SK-N-SH (cell line): ENCODE data around the gene GMPR. TPM values are rescaled to one million over a fixed set of nuclear protein-coding genes. Genes with fewer than 3 reads are reported as not detected.

ENCODE experiments used
- CTCF ChIA-PET: fragments of 300-600, 350-600 bp; formaldehyde crosslinking; extraction: SDS; loops from one replicate; lab custom pipeline; 2021; lab: Yijun Ruan, JAX
- POLR2A ChIA-PET: fragments of 350-600 bp; sonication (Branson Sonifier 250); formaldehyde crosslinking; extraction: SDS; loops from one replicate; lab custom pipeline; 2020; ENCODE audit warnings: antibody characterized with exemption, inconsistent platforms; lab: Yijun Ruan, JAX
- DNase-seq: peaks from one replicate; pipeline ENCODE4 v3.0.0; 2012
- H2AFZ ChIP-seq: fragments of 200-600 bp; sonication (generic); 2 replicates; pipeline ENCODE4 v1.8.1; 2016; ENCODE audit warnings: antibody characterized with exemption, mild to moderate bottlenecking, low read depth
- H3F3A ChIP-seq: fragments of 200-600 bp; sonication (generic); replicated peaks from 2 replicates; pipeline ENCODE3; 2016; ENCODE audit warnings: antibody characterized with exemption, mild to moderate bottlenecking; ENCODE audit not compliant: insufficient read depth
- H3K27ac ChIP-seq, 2 experiments: fragments of 200-500 bp in 1 of 2; fragments of 200-600 bp in 1 of 2; sonication (Bioruptor generic) in 1 of 2; sonication (generic), shearing (Covaris generic) in 1 of 2; 2 replicates each; pipeline versions ENCODE4 v1.5.1 to v1.6.1; 2014 to 2016; ENCODE audit warnings: low read depth in 2 of 2, inconsistent platforms in 1 of 2, low read length in 1 of 2, mild to moderate bottlenecking in 1 of 2, mixed read lengths in 1 of 2
- H3K27me3 ChIP-seq: fragments of 200-600 bp; sonication (generic), shearing (Covaris generic); 2 replicates; pipeline ENCODE4 v1.6.1; 2016; ENCODE audit warnings: mixed run types; ENCODE audit not compliant: insufficient read depth
- H3K36me3 ChIP-seq, 2 experiments: fragments of 200-500 bp in 1 of 2; fragments of 200-600 bp in 1 of 2; sonication (Bioruptor generic) in 1 of 2; sonication (generic) in 1 of 2; replicated peaks in 1 of 2; 2 replicates each; pipeline versions ENCODE3 to v1.5.1; 2014 to 2016; ENCODE audit warnings: low read length in 1 of 2, mild to moderate bottlenecking in 1 of 2; ENCODE audit not compliant: insufficient read depth in 2 of 2, control insufficient read depth in 1 of 2
- H3K4me1 ChIP-seq, 2 experiments: fragments of 200-500 bp in 1 of 2; fragments of 200-600 bp in 1 of 2; sonication (Bioruptor generic) in 1 of 2; sonication (generic), shearing (Covaris generic) in 1 of 2; 2 replicates each; pipeline versions ENCODE4 v1.5.1 to v1.6.1; 2014 to 2016; ENCODE audit warnings: low read depth in 1 of 2, low read length in 1 of 2, mixed run types in 1 of 2; ENCODE audit not compliant: insufficient read depth in 2 of 2, control insufficient read depth in 1 of 2
- H3K4me2 ChIP-seq: fragments of 200-600 bp; sonication (generic), shearing (Covaris generic); 2 replicates; pipeline ENCODE4 v1.6.1; 2017; ENCODE audit warnings: mixed run types
- H3K4me3 ChIP-seq, 2 experiments: fragments of 200-500 bp in 1 of 2; fragments of 200-600 bp in 1 of 2; sonication (Bioruptor generic) in 1 of 2; sonication (generic), shearing (Covaris generic) in 1 of 2; 2 replicates each; pipeline versions ENCODE4 v1.5.1 to v1.8.1; 2014 to 2016; ENCODE audit warnings: low read depth in 2 of 2, inconsistent platforms in 1 of 2, low read length in 1 of 2, mild to moderate bottlenecking in 1 of 2, mixed read lengths in 1 of 2, moderate library complexity in 1 of 2
- H3K79me2 ChIP-seq: fragments of 200-600 bp; sonication (generic); 2 replicates; pipeline ENCODE4 v1.8.1; 2017; ENCODE audit warnings: mild to moderate bottlenecking; ENCODE audit not compliant: insufficient read depth
- H3K9ac ChIP-seq: fragments of 200-600 bp; sonication (generic); 2 replicates; pipeline ENCODE4 v1.6.1; 2017; ENCODE audit warnings: mixed run types
- H3K9me2 ChIP-seq: fragments of 200-600 bp; sonication (generic); 2 replicates; pipeline ENCODE4 v1.6.1; 2017; ENCODE audit warnings: mixed run types
- H3K9me3 ChIP-seq: fragments of 200-600 bp; sonication (generic); 2 replicates; pipeline ENCODE4 v1.6.1; 2017; ENCODE audit warnings: mixed run types, mild to moderate bottlenecking, moderate library complexity
- H4K20me1 ChIP-seq: fragments of 200-600 bp; sonication (generic); 2 replicates; pipeline ENCODE4 v1.6.1; 2017; ENCODE audit warnings: mild to moderate bottlenecking, mixed run types; ENCODE audit not compliant: insufficient read depth
- CTCF ChIP-seq: fragments of 200-600 bp; sonication (generic); IDR thresholded peaks from 2 replicates; pipeline ENCODE4 v1.6.1; 2017; ENCODE audit warnings: antibody characterized with exemption, mild to moderate bottlenecking, moderate library complexity
- EP300 ChIP-seq, 2 experiments: IDR thresholded peaks; 2 replicates each; pipeline versions ENCODE4 v1.4.0 to v1.6.1; 2012; ENCODE audit warnings: borderline replicate concordance in 1 of 2, low read depth in 1 of 2, low read length in 1 of 2
- EZH2phosphoT487 ChIP-seq: fragments of 200-600 bp; sonication (generic); IDR thresholded peaks from 2 replicates; pipeline ENCODE4 v1.6.1; 2017; ENCODE audit warnings: low read depth, mixed run types, mild to moderate bottlenecking, antibody characterized with exemption, moderate library complexity, borderline replicate concordance
- FOSL2 ChIP-seq: IDR thresholded peaks from 2 replicates; pipeline ENCODE4 v1.4.0; 2012; ENCODE audit warnings: low read depth, mild to moderate bottlenecking, moderate library complexity, borderline replicate concordance
- FOXJ3 ChIP-seq: sonication (generic); formaldehyde crosslinking; IDR thresholded peaks from 2 replicates; pipeline ENCODE4 v1.5.1; 2020; ENCODE audit warnings: mild to moderate bottlenecking, missing genetic modification reagents
- FOXM1 ChIP-seq: IDR thresholded peaks from 2 replicates; pipeline ENCODE4 v1.4.0; 2012; ENCODE audit warnings: low read depth, mild to moderate bottlenecking
- IRF3 ChIP-seq: fragments of 150-350 bp; IDR thresholded peaks from 2 replicates; pipeline ENCODE4 v1.6.1; 2016; ENCODE audit warnings: mild to moderate bottlenecking, low read depth, low read length
- JUND ChIP-seq: IDR thresholded peaks from 2 replicates; pipeline ENCODE4 v1.4.0; 2012
- MXI1 ChIP-seq: IDR thresholded peaks from 2 replicates; pipeline ENCODE4 v1.6.1; 2012; ENCODE audit warnings: mild to moderate bottlenecking, low read depth, low read length, improper control_type of control experiment
- PBX3 ChIP-seq: IDR thresholded peaks from 2 replicates; pipeline ENCODE4; 2012
- POLR2AphosphoS5 ChIP-seq: IDR thresholded peaks from 2 replicates; pipeline ENCODE4 v1.6.1; 2012; ENCODE audit warnings: low read depth, low read length
- RFX5 ChIP-seq: IDR thresholded peaks from 2 replicates; pipeline ENCODE4 v1.6.1; 2012; ENCODE audit warnings: mild to moderate bottlenecking, improper control_type of control experiment, low read length
- SMC3 ChIP-seq: IDR thresholded peaks from 2 replicates; pipeline ENCODE4 v1.6.1; 2012; ENCODE audit warnings: low read depth, low read length, improper control_type of control experiment
- TAF1 ChIP-seq: IDR thresholded peaks from 2 replicates; pipeline ENCODE4 v1.6.1; 2012; ENCODE audit warnings: low read depth, mild to moderate bottlenecking, low read length, moderate library complexity, borderline replicate concordance
- TCF12 ChIP-seq: IDR thresholded peaks from 2 replicates; pipeline ENCODE4 v1.4.0; 2012
- TEAD4 ChIP-seq: IDR thresholded peaks from 2 replicates; pipeline ENCODE4 v1.4.0; 2012; ENCODE audit warnings: mild to moderate bottlenecking, borderline replicate concordance; ENCODE audit not compliant: insufficient read depth
- USF1 ChIP-seq: IDR thresholded peaks from 2 replicates; pipeline ENCODE4 v1.4.0; 2012; ENCODE audit warnings: low read depth, borderline replicate concordance
- USF2 ChIP-seq: fragments of 150-350 bp; IDR thresholded peaks from 2 replicates; pipeline ENCODE4 v1.6.1; 2017; ENCODE audit warnings: antibody characterized with exemption, low read length, low read depth, borderline replicate concordance
- ZBTB33 ChIP-seq: IDR thresholded peaks from 2 replicates; pipeline ENCODE4 v1.4.0; 2012; ENCODE audit warnings: low read depth, borderline replicate concordance
- WGBS: methylation state at CpG from one replicate; pipeline ENCODE4 v1.1.6; 2017; ENCODE audit warnings: low lambda C conversion rate; 5-methylcytosine and 5-hydroxymethylcytosine counted together
- polyA plus RNA-seq, 3 experiments: library from polyadenylated mRNA; depleted of rRNA; stranded (reverse); fragments of >200 nt; gene quantifications; 2 replicates each; pipeline ENCODE4 v1.2.3, GENCODE V29; 2012

GMPR gene
- polyA plus RNA-seq, 1 of the 3 experiments (the other 2 are of a cell fraction), result 21.0 TPM

GRCh38 chr6:16227605-16228004 lies 10.8 kb upstream of the GMPR start:
- no peaks in the 10 kb centered on the region; the same call in 1 of the 2 replicates for H3K27me3 ChIP-seq
- H3K4me2 ChIP-seq, result no peak overlapping the region
- ChIA-PET POLR2A (no interaction called here), CTCF (no interaction called here)
- peaks cover 0 to 10% of the 10 kb centered on the region in 2 experiments; a peak in 1 of 4 replicates for H3K4me1 ChIP-seq
- H4K20me1 ChIP-seq, result no peaks in the 10 kb centered on the region
- no peak overlapping the region for H3K4me3 ChIP-seq
- H3K79me2 ChIP-seq, result no peaks in the 10 kb centered on the region
- H3K27ac ChIP-seq, result no peak overlapping the region
- no peak for TF ChIP-seq SMC3
- no peak for TF ChIP-seq EP300 (IDR thresholded peaks at IDR 0.05; ENCODE audit: borderline replicate concordance in 1 of 2, low read depth in 1 of 2, low read length in 1 of 2)
- TF ChIP-seq TCF12, result no peak
- TF ChIP-seq FOSL2, result no peak
- no peak for TF ChIP-seq CTCF
- TF ChIP-seq EZH2phosphoT487, result no peak
- no peak for TF ChIP-seq POLR2AphosphoS5
- no peak for TF ChIP-seq USF2
- TF ChIP-seq PBX3, result no peak
- TF ChIP-seq USF1, result no peak
- no peak for TF ChIP-seq MXI1
- TF ChIP-seq IRF3, result no peak
- no peak for TF ChIP-seq RFX5
- no peak for TF ChIP-seq FOXM1
- TF ChIP-seq FOXJ3, result no peak
- no peak for TF ChIP-seq TAF1
- no peak for TF ChIP-seq JUND
- no peak for TF ChIP-seq ZBTB33
- TF ChIP-seq TEAD4, result no peak
- DNase-seq, result no peak
- H3F3A ChIP-seq, result no peaks in the 10 kb centered on the region
- H3K36me3 ChIP-seq, result no peaks in the 10 kb centered on the region
- no peak overlapping the region for H2AFZ ChIP-seq
- no peaks in the 10 kb centered on the region for H3K9me3 ChIP-seq
- WGBS, result 78% methylated on average over 7 of the region's 7 CpGs
- no peak overlapping the region for H3K9ac ChIP-seq
- H3K9me2 ChIP-seq, result no peaks in the 10 kb centered on the region
